Vagina (tissue), 2 donors: ENCODE measurements around the gene MTERF4.

Experiments
- POLR2A ChIP-seq, 2 donors: fragments of 450-650 bp; IDR thresholded peaks; one replicate each; pipeline ENCODE4 v1.6.1; 2017; ENCODE audit warnings: antibody characterized with exemption in 2 of 2, mild to moderate bottlenecking in 2 of 2, moderate library complexity in 2 of 2
- POLR2AphosphoS5 ChIP-seq, 2 donors: sonication (generic); formaldehyde crosslinking; IDR thresholded peaks; one replicate each; pipeline ENCODE4 v1.9.0; 2017; ENCODE audit warnings: antibody characterized with exemption in 2 of 2, mild to moderate bottlenecking in 2 of 2, low read depth in 1 of 2; ENCODE audit not compliant: insufficient read depth in 1 of 2
- TF ChIP-seq, protein P1 (sequence below), 3 experiments: fragments of 450-650 bp in 2 of 3; fragments of 200-600 bp in 1 of 3; sonication (generic) in 1 of 3; IDR thresholded peaks; one replicate each; pipeline ENCODE4 v1.5.1; 2017 to 2019; ENCODE audit warnings: antibody characterized with exemption in 3 of 3, mild to moderate bottlenecking in 2 of 3, moderate library complexity in 2 of 3

DNA sequence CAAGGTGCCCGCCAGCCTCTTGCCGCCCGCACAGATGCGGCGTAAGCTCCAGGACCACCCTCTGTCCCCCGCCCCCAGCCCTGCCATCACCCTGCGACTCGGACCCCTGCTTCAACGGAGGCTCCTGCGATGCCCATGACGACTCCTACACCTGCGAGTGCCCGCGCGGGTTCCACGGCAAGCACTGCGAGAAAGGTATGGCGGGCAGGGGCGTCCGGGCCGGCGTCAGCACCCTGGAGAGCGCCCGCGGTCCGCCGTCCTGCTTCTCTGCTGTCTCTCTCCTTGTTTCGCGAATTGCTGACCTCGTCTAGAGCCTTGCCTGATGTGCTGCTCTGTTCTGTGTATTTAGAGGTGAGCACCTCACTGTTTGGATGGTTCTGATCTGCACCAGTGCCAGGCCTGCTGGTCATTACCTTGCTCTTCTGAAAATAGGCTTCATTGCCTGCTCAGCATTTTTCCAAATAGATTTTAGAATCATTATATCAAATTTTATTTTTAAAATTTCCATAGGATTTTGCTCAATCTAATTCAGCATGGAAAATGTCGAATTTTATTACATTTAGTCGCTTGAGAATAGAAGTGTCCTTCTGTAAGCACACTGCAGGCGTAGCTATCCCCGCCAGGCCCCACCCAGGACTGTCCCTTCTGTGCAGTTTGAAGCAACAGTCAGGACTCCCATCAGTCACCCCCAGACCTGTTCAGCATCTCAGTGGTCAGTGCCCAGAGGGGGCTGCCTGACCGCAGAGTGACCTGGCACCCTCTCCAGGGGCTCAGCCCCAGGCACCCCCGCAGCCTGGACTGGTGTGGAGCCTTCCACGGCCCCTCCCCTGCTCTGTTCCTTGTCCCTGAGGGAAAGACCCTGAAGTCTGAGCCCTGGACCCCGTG, 52.1 kb downstream of the MTERF4 start:
- TF ChIP-seq, protein P1, sequence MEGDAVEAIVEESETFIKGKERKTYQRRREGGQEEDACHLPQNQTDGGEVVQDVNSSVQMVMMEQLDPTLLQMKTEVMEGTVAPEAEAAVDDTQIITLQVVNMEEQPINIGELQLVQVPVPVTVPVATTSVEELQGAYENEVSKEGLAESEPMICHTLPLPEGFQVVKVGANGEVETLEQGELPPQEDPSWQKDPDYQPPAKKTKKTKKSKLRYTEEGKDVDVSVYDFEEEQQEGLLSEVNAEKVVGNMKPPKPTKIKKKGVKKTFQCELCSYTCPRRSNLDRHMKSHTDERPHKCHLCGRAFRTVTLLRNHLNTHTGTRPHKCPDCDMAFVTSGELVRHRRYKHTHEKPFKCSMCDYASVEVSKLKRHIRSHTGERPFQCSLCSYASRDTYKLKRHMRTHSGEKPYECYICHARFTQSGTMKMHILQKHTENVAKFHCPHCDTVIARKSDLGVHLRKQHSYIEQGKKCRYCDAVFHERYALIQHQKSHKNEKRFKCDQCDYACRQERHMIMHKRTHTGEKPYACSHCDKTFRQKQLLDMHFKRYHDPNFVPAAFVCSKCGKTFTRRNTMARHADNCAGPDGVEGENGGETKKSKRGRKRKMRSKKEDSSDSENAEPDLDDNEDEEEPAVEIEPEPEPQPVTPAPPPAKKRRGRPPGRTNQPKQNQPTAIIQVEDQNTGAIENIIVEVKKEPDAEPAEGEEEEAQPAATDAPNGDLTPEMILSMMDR (IDR thresholded peaks at IDR 0.05) = no peak
- TF ChIP-seq POLR2A (IDR thresholded peaks at IDR 0.05) = no peak
- no peak for TF ChIP-seq POLR2AphosphoS5 (IDR thresholded peaks at IDR 0.05; ENCODE audit: insufficient read depth in 1 of 2, low read depth in 1 of 2)
